Activated T-helper 1 cell treated with Interleukin-2 at 50 U/mL for 16 hours (primary cell): ENCODE results near the gene BCL7A.

Source experiments
- DNase-seq: peaks from one replicate; pipeline ENCODE4 v3.0.0-alpha.2; 2020; ENCODE audit warnings: low read depth

BCL7A gene

DNA sequence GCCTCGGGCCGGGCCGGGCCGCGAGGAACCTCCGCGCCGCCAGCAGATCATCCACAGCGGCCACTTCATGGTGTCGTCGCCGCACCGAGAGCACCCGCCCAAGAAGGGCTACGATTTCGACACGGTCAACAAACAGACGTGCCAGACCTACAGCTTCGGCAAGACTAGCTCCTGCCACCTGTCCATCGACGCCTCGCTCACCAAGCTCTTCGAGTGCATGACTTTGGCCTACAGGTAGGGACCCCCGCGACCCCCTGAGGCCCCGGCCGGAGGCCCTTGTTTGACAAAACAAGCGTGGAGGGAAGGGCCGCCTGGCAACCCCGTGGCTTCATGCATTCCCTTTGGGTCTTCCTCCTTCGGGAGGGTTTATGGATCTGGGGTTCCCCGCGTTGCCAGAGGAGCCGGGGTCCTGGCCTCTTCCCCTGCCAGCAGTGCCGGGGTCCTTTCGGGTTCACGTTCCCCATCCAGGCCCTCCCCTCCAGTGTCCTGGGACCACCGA, 57.4 kb downstream of the BCL7A start:
- DNase-seq, result no peak

DNA sequence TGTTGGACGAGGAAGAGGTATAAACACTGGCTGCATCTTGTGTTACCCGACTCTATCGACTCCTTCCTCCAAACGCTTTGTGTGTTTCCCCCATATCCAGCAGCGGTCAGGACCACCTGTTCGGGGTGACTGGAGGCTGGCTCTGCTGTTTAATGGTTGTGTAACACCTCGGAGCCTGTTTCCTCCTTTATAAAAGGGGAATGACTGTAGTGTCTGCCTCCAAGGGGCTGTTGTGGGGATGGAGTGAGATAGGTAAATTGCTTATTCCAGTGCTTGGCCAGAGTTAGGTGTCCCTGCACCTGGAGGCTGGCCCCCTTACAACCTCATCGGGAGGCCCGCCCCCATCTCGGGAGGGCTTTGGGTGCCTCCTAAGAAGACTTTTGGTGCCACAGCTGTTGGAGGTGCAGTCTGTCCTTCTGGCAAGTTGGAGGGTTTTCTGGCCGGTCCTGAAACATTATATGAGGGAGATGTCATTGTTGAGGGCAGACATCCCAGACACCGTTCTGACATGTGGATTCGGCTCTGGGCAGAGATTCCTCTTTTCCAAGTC, 57.9 kb downstream of the BCL7A start:
- no peak for DNase-seq

DNA sequence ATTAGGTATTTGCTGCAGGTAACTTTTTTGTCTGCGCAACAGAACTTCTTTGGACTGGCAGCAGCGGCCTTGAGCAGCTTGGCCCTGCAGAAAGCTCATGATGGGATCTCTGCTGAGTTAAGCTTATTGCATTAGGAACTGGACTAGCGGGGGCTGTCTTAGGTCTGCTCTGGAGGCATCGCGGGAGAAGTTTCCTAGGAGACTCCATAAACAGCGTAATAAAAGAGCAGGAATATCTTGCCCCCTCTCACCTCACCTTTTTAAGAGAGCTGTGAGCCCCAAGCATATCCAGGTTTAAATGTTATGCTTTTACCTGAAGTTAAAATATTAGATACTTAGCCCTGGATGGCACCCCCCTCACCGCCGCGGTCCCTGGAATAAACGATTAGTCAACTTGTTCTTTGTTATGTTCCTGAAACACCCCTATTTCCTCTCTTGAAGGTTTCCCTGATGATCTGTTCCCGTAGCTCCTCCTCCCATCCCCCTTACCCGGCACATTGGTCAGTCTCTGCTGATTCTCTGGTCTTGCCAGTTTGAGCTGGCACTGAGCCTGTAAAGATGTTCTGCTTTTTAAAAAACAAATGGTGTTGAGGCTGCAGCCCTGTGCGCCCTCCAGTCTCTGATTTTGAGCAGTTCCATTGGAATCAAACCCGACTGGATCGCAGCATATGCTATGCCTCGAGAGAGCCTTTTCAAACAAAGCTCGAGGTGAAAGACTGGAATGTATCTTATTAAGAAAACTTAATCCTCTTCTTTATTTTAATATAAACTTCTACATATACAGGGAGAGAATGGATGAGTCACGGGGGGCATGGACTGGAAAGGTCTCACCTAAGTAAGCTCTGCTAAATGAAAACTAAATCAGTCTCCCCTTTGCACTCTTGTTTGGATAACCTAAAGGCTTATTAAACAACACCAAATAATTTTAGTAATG, 58.7 kb downstream of the BCL7A start:
- DNase-seq, result no peak

DNA sequence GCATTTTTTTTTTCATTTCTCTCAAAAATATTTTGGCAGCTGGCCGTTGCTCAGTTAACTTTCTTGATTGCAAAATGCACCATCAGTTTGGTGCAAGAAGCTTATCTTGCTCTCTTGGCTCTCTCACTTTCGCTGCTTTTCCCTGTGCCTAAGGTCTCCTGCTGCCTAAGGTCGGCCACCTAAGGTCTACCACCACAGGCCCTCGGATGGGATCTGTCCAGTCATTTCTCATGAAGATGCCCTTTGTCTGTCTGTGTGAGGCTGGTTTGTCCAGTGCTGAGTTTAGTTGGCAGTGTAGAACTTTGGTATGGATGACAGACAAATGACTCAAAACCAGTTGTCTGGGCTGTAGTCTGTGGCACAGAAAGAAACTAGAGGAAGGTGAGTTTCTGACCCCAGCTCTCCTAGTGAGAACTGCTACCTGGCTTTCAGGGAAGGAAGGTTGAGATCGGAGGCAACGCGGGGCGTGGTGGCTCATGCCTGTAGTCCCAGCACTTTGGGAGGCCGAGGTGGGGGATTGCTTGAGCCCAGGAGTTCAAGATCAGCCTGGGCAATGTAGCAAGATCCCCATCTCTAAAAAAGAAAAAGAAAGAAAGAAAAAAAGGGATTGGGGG, 59.5 kb downstream of the BCL7A start:
- no peak for DNase-seq

DNA sequence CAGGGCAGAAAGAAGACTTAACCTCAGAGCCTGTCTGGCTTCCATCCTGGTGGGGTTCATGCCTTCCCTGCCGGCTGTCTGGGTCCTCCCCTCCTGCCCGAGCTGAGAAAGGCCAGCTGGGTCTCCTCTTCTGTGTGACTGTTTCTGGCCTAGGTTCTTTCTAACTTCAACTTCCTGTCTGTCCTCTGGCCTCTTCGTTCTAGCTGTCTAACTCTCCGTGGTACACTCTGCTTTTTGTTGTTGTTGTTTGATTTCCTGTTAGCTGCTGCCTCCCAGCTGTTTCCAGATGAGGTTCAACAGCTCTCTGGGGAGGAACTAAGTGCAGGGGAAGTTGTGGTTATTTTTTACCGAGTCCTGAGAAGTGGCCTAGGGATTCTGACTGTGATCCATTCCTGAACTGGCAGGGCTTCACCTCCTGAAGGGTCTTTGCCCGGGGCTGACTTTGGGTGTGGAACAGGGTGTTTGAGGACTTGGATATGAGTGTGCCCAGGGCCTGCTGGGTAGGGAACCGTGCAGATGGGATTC, 60.1 kb downstream of the BCL7A start:
- peak; percentile 23 for DNase-seq

DNA sequence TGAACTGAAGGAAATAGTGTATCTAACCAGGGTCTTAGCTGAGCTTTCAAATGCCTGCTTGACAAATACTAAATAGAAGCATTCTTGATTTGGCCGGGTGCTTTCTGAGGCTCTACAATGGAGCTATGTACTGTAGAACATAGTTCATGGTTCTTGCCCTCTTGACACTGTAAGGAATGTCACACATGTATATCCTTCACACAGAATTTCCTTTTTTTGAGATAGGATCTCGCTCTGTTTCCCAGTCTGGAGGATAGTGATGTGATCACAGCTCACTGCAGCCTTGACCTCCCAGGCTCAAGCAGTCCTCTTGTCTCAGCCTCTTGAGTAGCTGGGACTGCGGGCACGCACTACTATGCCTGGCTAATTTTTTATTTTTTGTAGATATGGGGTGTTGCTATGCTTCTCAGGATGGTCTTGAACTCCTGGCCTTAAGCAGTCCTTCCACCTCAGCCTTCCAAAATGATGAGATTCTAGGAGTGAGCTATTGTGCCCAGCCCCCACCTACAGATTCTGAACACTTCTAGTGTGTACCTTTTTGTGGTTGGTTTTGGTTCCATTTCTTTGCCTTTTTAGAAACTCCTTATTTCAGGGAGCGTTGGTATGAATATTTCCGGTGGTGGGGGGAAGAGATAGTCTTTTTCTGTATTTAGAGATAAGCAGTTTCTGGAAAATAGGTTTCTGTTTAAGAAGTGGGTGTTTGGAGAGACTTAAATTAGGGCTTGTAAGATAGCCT, 61.1 kb downstream of the BCL7A start:
- DNase-seq, result no peak

DNA sequence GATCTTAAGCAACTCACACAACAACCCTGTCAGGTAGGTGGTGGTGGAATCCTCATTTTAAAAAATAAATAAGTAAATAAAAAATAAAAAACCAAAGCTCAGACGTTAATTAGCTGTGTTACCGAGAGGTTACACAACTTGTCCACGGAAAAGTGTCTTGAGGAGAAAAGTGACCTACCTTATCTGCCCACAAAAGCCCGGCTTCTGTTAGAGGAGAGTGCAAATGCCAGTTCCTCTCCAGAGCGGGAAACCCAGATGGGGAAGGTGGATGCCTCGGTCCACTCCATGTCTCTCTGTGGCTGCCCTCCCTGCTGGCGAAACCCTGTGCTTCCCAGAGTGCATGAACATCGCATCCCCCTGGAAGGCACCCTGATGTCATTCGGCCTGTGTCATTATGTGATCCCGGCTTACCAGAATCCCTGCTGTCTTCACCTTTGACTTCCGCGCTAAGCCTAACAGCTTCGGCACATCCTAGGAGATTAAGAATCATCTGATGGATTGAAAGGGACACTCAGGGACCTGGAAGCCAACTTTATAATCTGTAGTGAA, 63.2 kb downstream of the BCL7A start:
- no peak for DNase-seq

DNA sequence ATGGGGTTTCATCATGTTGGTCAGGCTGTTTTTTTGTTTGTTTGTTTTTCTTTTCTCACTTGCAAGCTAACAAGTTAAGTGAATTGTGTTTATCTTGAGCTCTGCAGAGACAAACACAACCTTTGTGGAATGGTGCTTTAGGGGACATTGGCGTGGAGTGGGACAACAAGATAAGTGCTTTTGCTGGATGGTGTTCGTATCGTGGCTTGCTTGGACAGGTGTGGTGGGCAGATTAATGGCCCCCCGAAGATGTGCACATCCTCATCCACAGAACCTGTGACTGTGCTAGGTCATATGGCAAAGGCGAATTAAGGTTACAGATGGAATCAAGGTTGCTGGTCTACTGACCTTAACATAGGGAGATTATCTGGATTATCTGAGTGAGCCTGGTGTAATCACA, 63.9 kb downstream of the BCL7A start:
- DNase-seq, result no peak

DNA sequence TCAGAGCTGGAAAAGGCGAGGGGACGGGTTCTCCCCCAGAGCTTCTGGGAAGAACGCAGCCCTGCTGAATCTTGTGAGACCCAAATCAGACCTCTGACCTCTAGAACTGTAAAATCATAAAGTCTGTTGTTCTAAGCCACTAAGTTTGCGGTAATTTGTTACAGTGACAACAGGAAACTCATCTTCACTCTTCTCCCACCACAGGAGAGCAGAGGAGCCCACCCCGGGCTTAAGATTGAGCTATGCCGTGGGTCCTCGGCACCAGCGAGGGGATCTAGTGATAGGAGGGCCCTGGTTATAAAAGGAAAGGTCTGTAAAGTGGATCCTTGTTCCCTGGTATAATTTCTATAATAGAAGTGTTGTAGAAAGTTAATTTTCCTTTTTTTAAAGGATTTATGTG, 64.4 kb downstream of the BCL7A start:
- no peak for DNase-seq

DNA sequence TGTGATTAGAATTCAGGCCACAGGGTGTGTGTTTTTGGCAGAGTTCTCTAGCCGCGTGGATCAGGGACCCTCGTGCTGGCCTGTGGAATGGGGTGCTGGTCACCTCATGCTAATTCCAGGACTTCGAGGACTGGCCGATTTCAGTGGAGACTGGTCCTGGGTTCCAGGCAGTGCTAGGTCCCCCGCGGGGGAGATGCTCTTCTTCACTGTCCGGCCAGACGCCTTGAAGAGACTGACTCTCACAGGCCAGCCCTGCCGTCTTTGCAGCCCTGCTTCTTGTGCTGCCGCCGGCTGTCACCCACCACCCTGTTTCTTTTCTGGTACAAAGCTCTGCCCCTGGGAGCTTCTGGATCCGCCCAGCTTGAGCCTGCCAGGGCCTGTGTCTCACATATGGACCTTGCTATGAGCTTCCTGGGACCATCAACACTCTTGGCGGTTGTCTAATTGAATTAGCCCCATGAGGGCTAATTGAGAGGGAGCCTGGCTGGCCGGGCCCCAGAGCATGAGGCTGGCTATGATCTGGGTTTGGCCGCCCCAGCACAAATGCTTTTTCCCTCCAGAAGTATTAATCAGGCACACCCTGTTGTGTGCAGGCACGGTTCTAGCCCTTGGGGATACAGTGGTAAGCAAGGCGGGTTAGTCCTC, 65.1 kb downstream of the BCL7A start:
- DNase-seq, result no peak

DNA sequence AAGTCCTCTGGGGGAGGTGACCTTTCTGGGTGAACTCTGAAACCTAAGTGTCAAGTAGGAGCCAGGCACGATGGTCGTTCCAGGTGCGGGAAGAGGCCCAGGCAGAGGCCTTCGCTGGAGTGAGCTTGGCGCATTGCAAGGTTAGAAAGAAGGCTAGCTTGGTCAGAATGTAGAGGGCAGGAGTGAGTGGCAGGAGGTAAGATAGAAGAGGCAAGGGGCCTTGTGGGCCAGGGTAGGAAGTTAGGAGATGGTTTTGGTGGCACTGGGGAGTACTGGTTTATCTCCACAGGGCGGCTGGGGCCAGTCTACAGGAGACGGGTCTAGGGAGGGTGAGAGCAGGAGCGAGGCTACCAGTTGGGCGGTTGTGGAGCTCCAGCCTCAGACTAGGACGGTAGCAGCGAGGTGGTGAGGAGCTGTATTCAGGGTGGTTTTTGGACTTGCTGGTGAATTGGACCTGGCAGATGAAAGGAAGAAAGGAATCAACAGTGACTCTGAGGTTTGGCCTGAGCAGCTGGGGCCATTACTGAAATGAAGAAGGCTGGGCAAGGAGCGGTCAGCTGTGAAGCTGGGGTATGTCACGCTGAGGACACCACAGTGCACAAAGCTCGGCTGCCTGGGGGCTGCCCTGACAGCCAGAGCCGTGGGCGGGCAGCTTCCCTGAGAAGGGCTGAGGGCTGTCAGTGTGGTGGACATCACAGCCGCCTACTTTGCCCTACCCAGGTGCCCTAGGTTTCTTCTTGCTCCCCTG, 65.9 kb downstream of the BCL7A start:
- DNase-seq, result no peak

DNA sequence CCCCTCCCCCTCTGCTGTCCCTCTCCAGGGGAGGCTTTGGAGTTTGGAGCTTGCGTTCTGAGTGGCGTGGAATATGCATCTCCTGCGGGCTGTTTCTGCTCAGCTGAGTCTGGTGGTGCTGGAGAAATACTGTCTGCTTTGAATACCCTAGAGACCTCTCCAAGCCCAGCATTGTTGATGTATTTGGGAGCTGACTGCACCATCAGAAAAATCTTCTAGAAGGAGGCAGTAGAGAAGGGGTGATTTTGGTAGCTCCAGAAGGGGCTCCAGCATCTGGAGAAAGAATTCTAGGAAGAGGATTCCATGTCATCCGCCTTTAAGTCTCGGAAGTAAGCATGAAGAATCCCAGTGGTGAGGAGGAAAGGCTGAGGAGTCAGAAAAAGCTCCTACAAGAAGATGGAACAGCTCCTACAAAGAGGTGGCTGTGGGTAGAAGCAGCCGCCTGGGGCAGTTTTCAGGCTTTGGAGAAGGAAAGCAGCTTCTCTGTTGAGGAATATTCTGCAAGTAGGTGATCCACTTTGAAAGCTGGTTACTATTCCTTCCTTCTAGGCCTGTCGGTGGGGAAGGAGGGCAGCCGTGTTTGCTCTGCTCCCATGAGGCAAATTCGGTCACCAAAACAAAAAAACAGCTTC, 66.6 kb downstream of the BCL7A start:
- DNase-seq, result no peak

DNA sequence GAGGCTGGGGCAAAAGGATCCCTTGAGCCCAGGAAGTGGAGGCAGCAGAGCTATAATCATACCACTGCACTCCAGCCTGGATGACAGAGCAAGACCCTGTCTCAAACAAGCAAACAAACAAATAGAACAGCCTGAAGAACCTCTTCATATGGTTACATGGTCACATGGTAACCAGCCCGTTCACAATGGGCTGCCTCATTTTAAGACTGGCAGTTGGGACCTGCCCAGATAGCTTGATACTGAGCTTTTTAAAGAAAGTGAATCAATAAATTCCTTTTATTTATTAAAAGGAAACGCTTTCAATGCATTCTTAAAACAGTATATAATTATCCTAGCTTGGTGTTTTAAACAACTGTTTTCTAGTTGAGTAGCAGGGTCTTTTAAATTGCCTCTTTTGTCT, 67.4 kb downstream of the BCL7A start:
- no peak for DNase-seq

DNA sequence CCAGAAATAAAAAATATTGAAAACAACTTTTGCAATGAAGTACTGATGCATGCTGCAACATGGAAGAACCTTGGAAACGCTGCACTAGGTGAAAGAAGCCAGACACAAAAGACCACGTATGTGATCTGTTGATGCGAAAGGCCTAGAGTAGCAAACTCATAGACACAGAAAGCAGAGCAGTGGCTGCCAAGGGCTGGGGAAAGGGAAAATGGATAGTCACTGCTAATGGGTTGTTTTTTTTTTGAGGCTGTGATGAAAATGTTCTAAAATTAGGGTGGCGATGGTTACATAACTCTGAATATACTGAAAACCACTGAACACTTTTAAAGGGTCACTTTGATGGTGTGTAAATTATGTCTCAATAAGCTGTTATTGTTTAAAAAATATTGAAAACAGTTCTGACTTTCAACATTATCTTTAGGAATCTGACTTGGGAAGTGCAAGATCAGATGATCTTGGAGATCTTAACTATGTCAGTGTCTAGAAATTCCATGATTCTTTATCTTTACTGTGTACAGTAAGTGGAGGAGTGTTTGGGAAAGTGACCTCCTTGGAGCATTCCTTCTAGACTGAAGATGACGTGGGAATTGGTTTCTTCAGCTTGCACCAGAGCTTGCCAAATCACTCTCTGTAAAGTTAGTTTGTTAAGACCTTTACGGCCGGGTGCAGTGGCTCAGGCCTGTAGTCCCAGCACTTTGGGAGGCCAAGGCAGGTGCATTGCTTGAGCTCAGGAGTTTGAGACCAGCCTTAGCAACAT, 69.3 kb downstream of the BCL7A start:
- DNase-seq, result no peak

DNA sequence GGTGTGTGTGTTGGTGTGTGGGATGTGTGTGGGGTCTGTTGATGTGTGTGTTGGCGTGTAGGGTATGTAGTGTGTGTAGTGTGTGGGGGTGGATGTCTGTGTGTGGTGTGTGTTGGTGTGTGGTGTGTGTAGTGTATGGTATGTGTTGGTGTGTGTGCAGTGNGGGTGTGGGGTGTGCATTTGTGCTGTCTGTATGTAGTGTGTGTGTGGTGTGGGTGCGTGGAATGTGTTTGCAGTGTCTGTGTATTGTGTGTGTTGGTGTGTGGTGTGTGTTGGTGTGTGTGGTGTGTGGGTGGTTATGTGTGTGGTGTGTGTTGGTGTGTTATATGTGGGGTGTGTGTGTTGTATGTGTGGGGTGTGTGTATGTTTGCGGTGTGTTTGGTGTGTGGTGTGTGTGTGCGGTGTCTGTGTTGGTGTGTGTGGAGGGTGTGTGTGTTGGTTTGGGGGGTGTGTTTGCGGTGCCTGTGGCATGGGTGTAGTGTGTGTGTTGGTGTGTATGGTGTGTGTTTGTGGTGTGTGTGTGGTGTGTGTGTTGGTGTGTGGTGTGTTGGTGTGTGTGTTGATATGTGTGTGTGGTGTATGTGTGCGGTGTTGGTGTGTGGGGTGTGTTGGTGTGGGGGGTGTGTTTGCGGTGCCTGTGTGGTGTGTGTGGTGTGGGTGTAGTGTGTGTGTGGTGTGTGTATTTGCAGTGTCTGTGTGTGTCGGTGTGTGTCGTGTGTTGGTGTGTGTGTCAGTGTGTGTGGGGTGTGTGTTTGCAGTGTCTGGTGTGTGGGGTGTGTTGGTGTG, 71.6 kb downstream of the BCL7A start:
- DNase-seq, result no peak

DNA sequence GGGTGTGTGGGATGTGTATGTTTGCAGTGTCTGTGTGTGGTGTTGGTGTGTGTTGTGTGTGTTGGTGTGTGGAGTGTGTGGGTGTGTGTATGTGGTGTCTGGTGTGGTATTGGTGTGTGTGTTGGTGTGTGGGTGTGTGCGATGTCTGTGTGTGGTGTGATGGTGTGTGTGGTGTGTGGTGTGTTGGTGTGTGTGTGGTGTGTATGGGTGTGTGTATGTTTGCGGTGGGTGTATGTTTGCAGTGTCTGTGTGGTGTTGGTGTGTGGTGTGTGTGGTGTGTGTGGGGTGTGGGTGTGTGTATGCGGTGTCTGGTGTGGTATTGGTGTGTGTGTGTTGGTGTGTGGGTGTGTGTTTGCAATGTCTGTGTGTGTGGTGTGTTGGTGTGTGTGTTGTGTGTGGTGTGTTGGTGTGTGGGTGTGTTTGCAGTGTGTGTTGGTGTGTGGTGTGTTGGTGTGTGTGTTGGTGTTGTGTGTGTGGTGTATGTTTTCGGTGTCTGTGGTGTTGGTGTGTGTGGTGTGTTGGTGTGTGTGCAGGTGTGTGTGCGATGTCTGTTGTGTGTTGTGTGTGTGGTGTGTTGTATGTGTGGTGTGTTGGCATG, 72.6 kb downstream of the BCL7A start:
- DNase-seq, result no peak

DNA sequence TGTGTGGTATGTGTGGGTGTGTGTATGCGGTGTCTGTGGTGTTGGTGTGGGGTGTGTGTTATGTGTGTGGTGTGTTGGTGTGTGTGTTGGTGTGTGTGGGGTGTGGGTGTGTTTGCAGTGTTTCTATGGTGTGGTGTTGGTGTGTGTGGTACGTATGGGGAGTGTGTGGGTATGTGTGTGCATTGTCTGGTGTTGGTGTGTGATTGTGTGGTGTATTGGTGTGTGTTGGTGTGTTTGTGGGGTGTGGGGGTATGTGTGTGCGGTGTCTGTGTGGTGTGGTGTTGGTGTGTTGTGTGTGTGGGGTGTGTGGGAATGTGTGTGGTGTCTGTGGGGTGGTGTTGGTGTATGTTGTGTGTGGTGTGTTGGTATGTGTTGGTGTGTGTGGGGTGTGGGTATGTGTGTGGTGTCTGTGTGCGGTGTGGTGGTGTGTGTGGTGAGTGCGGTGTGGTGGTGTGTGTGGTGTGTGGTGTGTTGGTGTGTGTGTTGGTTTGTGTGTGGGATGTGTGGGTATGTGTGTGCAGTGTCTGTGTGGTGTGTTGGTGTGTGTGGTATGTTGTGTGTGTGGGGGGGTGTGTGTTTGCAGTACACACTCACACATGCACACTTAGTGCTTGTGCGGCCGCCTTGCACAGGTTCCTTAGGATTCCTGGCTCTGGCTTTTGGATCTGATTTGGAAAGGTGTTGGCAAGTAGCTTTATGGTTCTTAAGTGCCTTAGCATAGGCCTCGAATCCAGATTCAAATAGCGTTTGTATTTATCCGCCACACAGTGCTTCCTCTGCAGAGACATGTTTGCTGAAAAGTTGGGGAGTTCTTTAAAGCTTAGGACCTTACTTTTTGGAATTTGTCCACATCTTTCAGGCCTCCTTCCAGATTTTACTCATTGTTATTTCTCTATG, 73.3 kb downstream of the BCL7A start:
- DNase-seq, result no peak
